Liver (tissue), 9 donors: ENCODE measurements around the gene HOXB13. TPM values are rescaled to one million over a fixed set of nuclear protein-coding genes. Genes with fewer than 3 reads are reported as not detected.

Experiments used
- DNase-seq: peaks from one replicate; pipeline ENCODE4 v3.0.0-alpha.2; 2017; ENCODE audit warnings: low spot score
- H3K27ac ChIP-seq, 2 donors: one replicate each; pipeline ENCODE4 v1.7.0; 2013; ENCODE audit warnings: inconsistent platforms in 2 of 2, low read length in 2 of 2, control low read depth in 1 of 2, low read depth in 1 of 2, mild to moderate bottlenecking in 1 of 2
- H3K27me3 ChIP-seq, 4 donors: one replicate each; pipeline versions ENCODE4 v1.6.1 to v1.7.0; 2013; ENCODE audit warnings: low read length in 3 of 4, inconsistent platforms in 1 of 4, mild to moderate bottlenecking in 1 of 4, moderate library complexity in 1 of 4; ENCODE audit not compliant: control insufficient read depth in 4 of 4, insufficient read depth in 4 of 4
- H3K36me3 ChIP-seq, 4 donors: one replicate each; pipeline versions ENCODE4 v1.6.1 to v1.7.0; 2013; ENCODE audit warnings: low read length in 3 of 4, mild to moderate bottlenecking in 3 of 4, low read depth in 1 of 4, moderate library complexity in 1 of 4; ENCODE audit not compliant: control insufficient read depth in 4 of 4, insufficient read depth in 3 of 4
- H3K4me1 ChIP-seq, 4 donors: one replicate each; pipeline versions ENCODE4 v1.6.1 to v1.7.0; 2013; ENCODE audit warnings: low read length in 3 of 4, mild to moderate bottlenecking in 3 of 4, moderate library complexity in 1 of 4; ENCODE audit not compliant: control insufficient read depth in 4 of 4, insufficient read depth in 4 of 4
- H3K4me3 ChIP-seq, 3 donors: one replicate each; pipeline versions ENCODE4 v1.6.1 to v1.7.0; 2013; ENCODE audit warnings: low read length in 3 of 3, control low read depth in 1 of 3, low read depth in 1 of 3, mild to moderate bottlenecking in 1 of 3
- H3K9ac ChIP-seq, 2 donors: one replicate each; pipeline ENCODE4 v1.7.0; 2013; ENCODE audit warnings: low read length in 2 of 2, mild to moderate bottlenecking in 2 of 2, moderate library complexity in 2 of 2, control low read depth in 1 of 2, low read depth in 1 of 2
- H3K9me3 ChIP-seq, 4 donors: one replicate each; pipeline versions ENCODE4 v1.6.1 to v1.7.0; 2013; ENCODE audit warnings: low read length in 3 of 4; ENCODE audit not compliant: control insufficient read depth in 4 of 4
- ATF3 ChIP-seq: IDR thresholded peaks from 2 replicates; pipeline ENCODE4 v1.6.1; 2016; ENCODE audit warnings: antibody characterized with exemption
- EGR1 ChIP-seq, 2 donors: IDR thresholded peaks; 2 replicates each; pipeline ENCODE4 v1.6.1; 2016 to 2018; ENCODE audit warnings: antibody characterized with exemption in 2 of 2, low read depth in 2 of 2
- FOXA2 ChIP-seq: IDR thresholded peaks from 2 replicates; pipeline ENCODE4 v1.6.1; 2016; ENCODE audit warnings: antibody characterized with exemption
- GABPA ChIP-seq, 2 donors: IDR thresholded peaks in 1 of 2; conservative IDR thresholded peaks in 1 of 2; 2 replicates each; pipeline ENCODE4 v1.6.1; 2016; ENCODE audit warnings: antibody characterized with exemption in 2 of 2, mild to moderate bottlenecking in 1 of 2, moderate library complexity in 1 of 2
- HNF4A ChIP-seq, 2 donors: conservative IDR thresholded peaks; 2 replicates each; pipeline ENCODE4 v1.6.1; 2016; ENCODE audit warnings: antibody characterized with exemption in 2 of 2, mild to moderate bottlenecking in 2 of 2
- HNF4G ChIP-seq: IDR thresholded peaks from 2 replicates; pipeline ENCODE4 v1.6.1; 2016; ENCODE audit warnings: antibody characterized with exemption
- JUND ChIP-seq, 2 donors: IDR thresholded peaks; 2 replicates each; pipeline ENCODE4 v1.6.1; 2016; ENCODE audit warnings: antibody characterized with exemption in 2 of 2
- NR2F2 ChIP-seq: IDR thresholded peaks from 2 replicates; pipeline ENCODE4 v1.6.1; 2016; ENCODE audit warnings: antibody characterized with exemption
- RAD21 ChIP-seq, 2 donors: IDR thresholded peaks; 2 replicates each; pipeline ENCODE4 v1.6.1; 2016; ENCODE audit warnings: antibody characterized with exemption in 2 of 2, mild to moderate bottlenecking in 2 of 2
- REST ChIP-seq: IDR thresholded peaks from 2 replicates; pipeline ENCODE4 v1.6.1; 2016; ENCODE audit warnings: antibody characterized with exemption, mild to moderate bottlenecking
- RXRA ChIP-seq, 2 donors: IDR thresholded peaks; 2 replicates each; pipeline ENCODE4 v1.6.1; 2017 to 2018; ENCODE audit warnings: antibody characterized with exemption in 2 of 2, mild to moderate bottlenecking in 1 of 2
- SP1 ChIP-seq: IDR thresholded peaks from 2 replicates; pipeline ENCODE4 v1.6.1; 2018; ENCODE audit warnings: antibody characterized with exemption, mild to moderate bottlenecking
- TAF1 ChIP-seq: conservative IDR thresholded peaks from 2 replicates; pipeline ENCODE4 v1.6.1; 2016; ENCODE audit warnings: antibody characterized with exemption, mild to moderate bottlenecking
- YY1 ChIP-seq: IDR thresholded peaks from 2 replicates; pipeline ENCODE4 v1.6.1; 2016; ENCODE audit warnings: antibody characterized with exemption, mild to moderate bottlenecking
- WGBS: extraction: QIAGEN DNeasy Blood & Tissue Kit; methylation state at CpG from one replicate; pipeline ENCODE4 v1.1.7; 2013; 5-methylcytosine and 5-hydroxymethylcytosine counted together
- polyA plus RNA-seq, 2 donors: library from polyadenylated mRNA; stranded (reverse) in 1 of 2; unstranded in 1 of 2; fragments of 200-250 nt in 1 of 2; fragments of >200 nt in 1 of 2; fragmentation: Nextera tagmentation in 1 of 2; extraction: Ambion mirVana in 1 of 2; gene quantifications; one replicate each; pipeline versions ENCODE4 v1.2.1 to v1.2.3, GENCODE V29; 2013 to 2015
- total RNA-seq, 2 donors: library from RNA; depleted of rRNA; stranded (reverse); fragments of >200 nt; gene quantifications; one replicate each; pipeline ENCODE4 v1.2.3, GENCODE V29; 2014
- TF ChIP-seq, protein P1 (sequence below): IDR thresholded peaks from 2 replicates; pipeline ENCODE4 v1.6.1; 2016; ENCODE audit warnings: antibody characterized with exemption
- TF ChIP-seq, protein P2 (sequence below): fragments of 150-350 bp; IDR thresholded peaks from 2 replicates; pipeline ENCODE4 v1.5.1; 2017; ENCODE audit warnings: improper control_type of control experiment, low read depth, low read length; ENCODE audit not compliant: missing input control
- TF ChIP-seq, protein P3 (sequence below): IDR thresholded peaks from 2 replicates; pipeline ENCODE4 v1.6.1; 2016; ENCODE audit warnings: antibody characterized with exemption
- donor health status: healthy.
- donor health status: healthy.
- donor health status: healthy.
- donor health status: healthy.
- donor health status: healthy.

The HOXB13 gene
- total and polyA plus RNA-seq, 4 donors, result not detected

GRCh38 chr17:48725288-48726064 lies 3.1 kb downstream of the HOXB13 start:
- H3K4me1 ChIP-seq, result peaks cover 1 to 24% (median 6%) of the 10 kb centered on the region in 4 donors
- TF ChIP-seq NR2F2, result no peak
- TF ChIP-seq GABPA (IDR thresholded peaks at IDR 0.05 in 1 of 2, conservative IDR thresholded peaks at IDR 0.05 in 1 of 2), result no peak
- no peak for TF ChIP-seq TAF1
- no peak for TF ChIP-seq SP1
- TF ChIP-seq RXRA (IDR thresholded peaks at IDR 0.05), result no peak
- no peak for TF ChIP-seq HNF4G
- TF ChIP-seq RAD21 (IDR thresholded peaks at IDR 0.05), result no peak
- TF ChIP-seq, protein P1, sequence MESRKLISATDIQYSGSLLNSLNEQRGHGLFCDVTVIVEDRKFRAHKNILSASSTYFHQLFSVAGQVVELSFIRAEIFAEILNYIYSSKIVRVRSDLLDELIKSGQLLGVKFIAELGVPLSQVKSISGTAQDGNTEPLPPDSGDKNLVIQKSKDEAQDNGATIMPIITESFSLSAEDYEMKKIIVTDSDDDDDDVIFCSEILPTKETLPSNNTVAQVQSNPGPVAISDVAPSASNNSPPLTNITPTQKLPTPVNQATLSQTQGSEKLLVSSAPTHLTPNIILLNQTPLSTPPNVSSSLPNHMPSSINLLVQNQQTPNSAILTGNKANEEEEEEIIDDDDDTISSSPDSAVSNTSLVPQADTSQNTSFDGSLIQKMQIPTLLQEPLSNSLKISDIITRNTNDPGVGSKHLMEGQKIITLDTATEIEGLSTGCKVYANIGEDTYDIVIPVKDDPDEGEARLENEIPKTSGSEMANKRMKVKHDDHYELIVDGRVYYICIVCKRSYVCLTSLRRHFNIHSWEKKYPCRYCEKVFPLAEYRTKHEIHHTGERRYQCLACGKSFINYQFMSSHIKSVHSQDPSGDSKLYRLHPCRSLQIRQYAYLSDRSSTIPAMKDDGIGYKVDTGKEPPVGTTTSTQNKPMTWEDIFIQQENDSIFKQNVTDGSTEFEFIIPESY, result no peak
- TF ChIP-seq FOXA2, result no peak
- TF ChIP-seq, protein P2, sequence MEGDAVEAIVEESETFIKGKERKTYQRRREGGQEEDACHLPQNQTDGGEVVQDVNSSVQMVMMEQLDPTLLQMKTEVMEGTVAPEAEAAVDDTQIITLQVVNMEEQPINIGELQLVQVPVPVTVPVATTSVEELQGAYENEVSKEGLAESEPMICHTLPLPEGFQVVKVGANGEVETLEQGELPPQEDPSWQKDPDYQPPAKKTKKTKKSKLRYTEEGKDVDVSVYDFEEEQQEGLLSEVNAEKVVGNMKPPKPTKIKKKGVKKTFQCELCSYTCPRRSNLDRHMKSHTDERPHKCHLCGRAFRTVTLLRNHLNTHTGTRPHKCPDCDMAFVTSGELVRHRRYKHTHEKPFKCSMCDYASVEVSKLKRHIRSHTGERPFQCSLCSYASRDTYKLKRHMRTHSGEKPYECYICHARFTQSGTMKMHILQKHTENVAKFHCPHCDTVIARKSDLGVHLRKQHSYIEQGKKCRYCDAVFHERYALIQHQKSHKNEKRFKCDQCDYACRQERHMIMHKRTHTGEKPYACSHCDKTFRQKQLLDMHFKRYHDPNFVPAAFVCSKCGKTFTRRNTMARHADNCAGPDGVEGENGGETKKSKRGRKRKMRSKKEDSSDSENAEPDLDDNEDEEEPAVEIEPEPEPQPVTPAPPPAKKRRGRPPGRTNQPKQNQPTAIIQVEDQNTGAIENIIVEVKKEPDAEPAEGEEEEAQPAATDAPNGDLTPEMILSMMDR, result no peak
- TF ChIP-seq JUND (IDR thresholded peaks at IDR 0.05), result no peak
- WGBS, result 14% methylated on average over 38 of the region's 38 CpGs

GRCh38 chr17:48725004-48725287 lies 3.6 kb downstream of the HOXB13 start:
- 8% methylated on average over 16 of the region's 16 CpGs for WGBS
- H3K4me1 ChIP-seq, result peaks cover 1 to 24% (median 6%) of the 10 kb centered on the region in 4 donors
- H3K36me3 ChIP-seq, result no peaks in the 10 kb centered on the region
- DNase-seq, result no peak
- H3K27me3 ChIP-seq, result peaks cover under 1 to 50% (median 28%) of the 10 kb centered on the region in 4 donors
- no peaks in the 10 kb centered on the region for H3K9me3 ChIP-seq
- H3K4me3 ChIP-seq, result peak overlapping the region in 1 of 3 donors; percentile 3
- no peak overlapping the region for H3K27ac ChIP-seq
- H3K9ac ChIP-seq, result no peak overlapping the region
- TF ChIP-seq YY1 (no peak), TAF1 (no peak), ATF3 (no peak), SP1 (no peak), RXRA (IDR thresholded peaks at IDR 0.05) (no peak), FOXA2 (no peak), HNF4G (no peak), EGR1 (IDR thresholded peaks at IDR 0.05; ENCODE audit: low read depth in 2 of 2) (no peak), JUND (IDR thresholded peaks at IDR 0.05) (no peak), HNF4A (conservative IDR thresholded peaks at IDR 0.05) (no peak), NR2F2 (no peak), RAD21 (IDR thresholded peaks at IDR 0.05) (no peak), REST (no peak)
- TF ChIP-seq, protein P2, result no peak
- TF ChIP-seq, protein P3, sequence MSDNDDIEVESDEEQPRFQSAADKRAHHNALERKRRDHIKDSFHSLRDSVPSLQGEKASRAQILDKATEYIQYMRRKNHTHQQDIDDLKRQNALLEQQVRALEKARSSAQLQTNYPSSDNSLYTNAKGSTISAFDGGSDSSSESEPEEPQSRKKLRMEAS, result no peak
- TF ChIP-seq, protein P1, result no peak

More at GRCh38 chr17:48725288-48726064, 3.1 kb downstream of the HOXB13 start:
- Histone ChIP-seq H3K27me3 (peaks cover 0 to 49% (median 27%) of the 10 kb centered on the region in 4 donors), H3K9ac (no peak overlapping the region), H3K36me3 (no peaks in the 10 kb centered on the region), H3K9me3 (no peaks in the 10 kb centered on the region), H3K4me3 (no peak overlapping the region), H3K27ac (no peak overlapping the region)
- no peak for DNase-seq
